Pancreas (tissue), 10 donors: ENCODE measurements around the gene DNER. TPM values are rescaled to one million over a fixed set of nuclear protein-coding genes. Genes with fewer than 3 reads are reported as not detected.

ENCODE experiments used
- ATAC-seq, 4 donors: fragments of 200-7000 bp; cut with Tn5 transposase; one replicate each; pipeline versions ENCODE4 v1.8.0 to v1.9.1; 2020; ENCODE audit warnings: mild to moderate bottlenecking in 4 of 4, moderate library complexity in 4 of 4
- DNase-seq, 6 donors: peaks; one replicate each; pipeline ENCODE4 v3.0.0-alpha.2; 2020
- FAIRE-seq: peaks from 2 replicates; lab custom pipeline; 2012; peaks lifted over from hg19 to GRCh38; lab: Jason Lieb, UNC
- H3K27ac ChIP-seq, 4 donors: fragments of 200-600 bp; sonication (generic); 1 replicate in 3 of 4; 2 replicates in 1 of 4; pipeline versions ENCODE4 v1.5.0 to v1.8.0; 2020
- H3K27me3 ChIP-seq, 4 donors: fragments of 200-600 bp; one replicate each; pipeline ENCODE4 v1.8.0; 2021
- H3K36me3 ChIP-seq, 3 donors: fragments of 200-600 bp; sonication (generic) in 1 of 3; one replicate each; pipeline versions ENCODE4 v1.5.0 to v1.8.0; 2020 to 2021
- H3K4me1 ChIP-seq, 3 donors: fragments of 200-600 bp; one replicate each; pipeline ENCODE4 v1.8.0; 2021
- H3K4me3 ChIP-seq, 4 donors: fragments of 200-600 bp; sonication (generic) in 2 of 4; one replicate each; pipeline versions ENCODE4 v1.5.0 to v1.8.0; 2020 to 2021
- H3K9me3 ChIP-seq, 4 donors: fragments of 200-600 bp; one replicate each; pipeline ENCODE4 v1.8.0; 2021
- WGBS, 2 donors: extraction: QIAGEN DNeasy Blood & Tissue Kit; methylation state at CpG; one replicate each; pipeline ENCODE4 v1.1.7; 2013; 5-methylcytosine and 5-hydroxymethylcytosine counted together
- intact Hi-C, 3 donors: fragments of 100-400 bp; cut with DNase I; formaldehyde crosslinking; loops; one replicate each; pipeline versions ENCODE4 v1.11.1 to v1.14.2; 2022
- polyA plus RNA-seq, 2 donors: library from polyadenylated mRNA; stranded (reverse); fragments of 200-250 nt; gene quantifications; one replicate each; pipeline ENCODE4 v1.2.3, GENCODE V29; 2013
- total RNA-seq, 6 donors: library from RNA; stranded (reverse); fragmentation: NEBNext Ultra II Directional in 4 of 6; extraction: Animal tissue kit (Norgen Biotek cat#: 25700) in 4 of 6; gene quantifications; one replicate each; pipeline versions ENCODE4 v1.2.1 to v1.2.4, GENCODE V29; 2021 to 2023
- TF ChIP-seq, protein P1 (sequence below), 4 donors: fragments of 200-600 bp; sonication (generic) in 3 of 4; IDR thresholded peaks; one replicate each; pipeline versions ENCODE4 v1.5.0 to v1.8.0; 2021; ENCODE audit warnings: antibody characterized with exemption in 4 of 4
- donor health status: healthy with polysubstance abuse.
- donor health status: DM: no; HTN: no; CAD: no; lungs with moderate emphysema.
- donor health status: DM: no; HTN: no; CAD: no.
- donor health status: control.
- donor health status: control.
- donor health status: Bipolar disorder and iron deficiency.
- donor health status: DM: yes; HTN: yes; CAD: no.
- donor health status: DM: no; HTN: no; CAD: no.
- donor health status: DM: no; HTN: no; CAD: no.
- donor health status: DM: yes; HTN: yes; CAD: no.

Gene DNER
- total and polyA plus RNA-seq, 8 donors: 0.25 to 2.3 (median 0.44) TPM

DNA sequence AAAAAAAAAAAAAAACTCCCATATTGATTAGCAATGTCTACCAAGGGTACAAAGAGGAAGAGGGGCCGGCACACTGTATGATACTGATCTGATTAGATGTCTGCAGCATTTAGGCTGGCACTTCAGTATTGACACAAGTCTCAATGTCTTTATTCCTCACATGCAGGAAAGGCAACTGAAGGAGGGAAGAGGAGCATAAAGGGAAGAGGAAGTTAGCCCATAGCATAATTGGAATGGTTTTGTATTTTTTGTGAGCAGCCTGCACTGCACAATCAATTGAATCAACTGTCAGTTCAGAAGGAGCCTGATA, 79.0 kb downstream of the DNER start:
- TF ChIP-seq, protein P1, sequence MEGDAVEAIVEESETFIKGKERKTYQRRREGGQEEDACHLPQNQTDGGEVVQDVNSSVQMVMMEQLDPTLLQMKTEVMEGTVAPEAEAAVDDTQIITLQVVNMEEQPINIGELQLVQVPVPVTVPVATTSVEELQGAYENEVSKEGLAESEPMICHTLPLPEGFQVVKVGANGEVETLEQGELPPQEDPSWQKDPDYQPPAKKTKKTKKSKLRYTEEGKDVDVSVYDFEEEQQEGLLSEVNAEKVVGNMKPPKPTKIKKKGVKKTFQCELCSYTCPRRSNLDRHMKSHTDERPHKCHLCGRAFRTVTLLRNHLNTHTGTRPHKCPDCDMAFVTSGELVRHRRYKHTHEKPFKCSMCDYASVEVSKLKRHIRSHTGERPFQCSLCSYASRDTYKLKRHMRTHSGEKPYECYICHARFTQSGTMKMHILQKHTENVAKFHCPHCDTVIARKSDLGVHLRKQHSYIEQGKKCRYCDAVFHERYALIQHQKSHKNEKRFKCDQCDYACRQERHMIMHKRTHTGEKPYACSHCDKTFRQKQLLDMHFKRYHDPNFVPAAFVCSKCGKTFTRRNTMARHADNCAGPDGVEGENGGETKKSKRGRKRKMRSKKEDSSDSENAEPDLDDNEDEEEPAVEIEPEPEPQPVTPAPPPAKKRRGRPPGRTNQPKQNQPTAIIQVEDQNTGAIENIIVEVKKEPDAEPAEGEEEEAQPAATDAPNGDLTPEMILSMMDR (IDR thresholded peaks at IDR 0.05): no peak
- no peak for FAIRE-seq
- 56 to 60% methylated on average over 1 of the region's 1 CpG for WGBS, 2 donors

DNA sequence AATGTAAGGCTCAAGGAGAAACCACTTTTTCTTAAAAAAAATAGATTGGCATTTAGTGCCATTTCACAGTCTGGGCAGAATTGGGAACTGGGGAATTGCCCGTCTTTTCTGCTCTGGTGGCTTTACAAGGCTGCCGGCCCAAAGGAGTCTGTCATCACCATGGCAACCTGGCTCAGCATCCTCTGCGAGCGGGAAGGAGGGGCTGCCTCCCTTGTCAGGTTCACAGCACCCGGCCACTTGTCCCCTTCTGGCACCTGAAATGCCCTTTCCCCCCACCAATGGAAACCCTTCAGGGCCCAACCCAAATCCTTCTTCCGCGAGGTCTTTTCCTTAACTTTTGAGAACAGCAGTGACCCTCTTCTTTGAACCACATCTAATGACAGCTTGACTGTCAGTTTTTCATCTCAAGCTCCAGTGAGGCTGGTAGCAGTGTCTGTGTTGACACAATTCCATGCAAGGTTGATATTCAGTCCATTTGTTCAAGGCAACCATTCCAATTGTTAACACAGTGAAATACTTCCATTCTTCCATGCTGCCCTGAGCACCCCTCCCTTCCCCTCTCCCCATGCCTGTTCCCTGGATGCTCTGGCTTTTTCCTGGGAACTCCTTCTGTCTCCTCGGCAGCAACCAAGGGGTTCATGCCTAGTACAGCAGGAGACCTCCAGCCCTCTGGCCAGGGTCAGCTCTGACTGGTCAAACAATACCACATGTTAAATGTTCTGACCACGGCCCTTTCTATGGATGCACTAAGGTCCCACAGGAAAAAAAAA, 79.6 kb downstream of the DNER start:
- no peaks in the 10 kb centered on the region for H3K27me3 ChIP-seq
- intact Hi-C loops: no loop called here
- WGBS, 2 donors: 55 to 59% methylated on average over 9 of the region's 9 CpGs
- DNase-seq: no peak
- no peaks in the 10 kb centered on the region for H3K36me3 ChIP-seq
- ATAC-seq: no peak
- H3K4me1 ChIP-seq: no peaks in the 10 kb centered on the region
- FAIRE-seq: no peak
- TF ChIP-seq, protein P1 (IDR thresholded peaks at IDR 0.05): no peak
- no peak overlapping the region for H3K4me3 ChIP-seq
- no peaks in the 10 kb centered on the region for H3K9me3 ChIP-seq
- no peak overlapping the region for H3K27ac ChIP-seq

More for the DNA sequence above, 79.0 kb downstream of the DNER start:
- DNase-seq (no peak), ATAC-seq (no peak)
- intact Hi-C loops: no loop called here
- Histone ChIP-seq H3K4me3 (no peak overlapping the region), H3K9me3 (no peaks in the 10 kb centered on the region), H3K27me3 (no peaks in the 10 kb centered on the region), H3K36me3 (no peaks in the 10 kb centered on the region), H3K27ac (no peak overlapping the region), H3K4me1 (no peaks in the 10 kb centered on the region)

DNA sequence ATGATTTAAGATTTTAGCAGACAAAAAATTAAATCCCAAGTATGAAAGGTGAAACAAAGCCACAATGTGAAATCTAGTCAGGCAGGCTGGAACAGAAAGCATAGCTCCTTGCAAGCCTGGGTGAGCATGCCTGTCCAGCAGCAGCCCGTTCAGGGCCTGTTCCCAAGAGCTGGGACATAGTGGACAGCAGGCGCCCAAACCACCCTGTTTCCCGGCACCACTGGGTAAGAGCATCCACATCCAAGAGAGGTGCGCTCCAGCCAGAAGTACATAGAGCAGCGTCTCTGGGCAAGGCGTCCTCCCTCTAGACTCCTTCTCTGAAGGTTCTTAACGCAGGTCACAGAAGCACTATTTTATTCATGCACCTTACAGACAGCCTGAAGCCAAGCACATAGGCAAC, 80.8 kb downstream of the DNER start:
- no peaks in the 10 kb centered on the region for H3K36me3 ChIP-seq
- no peak overlapping the region for H3K4me3 ChIP-seq
- TF ChIP-seq, protein P1 (IDR thresholded peaks at IDR 0.05): no peak
- FAIRE-seq: no peak
- H3K27ac ChIP-seq: no peak overlapping the region
- H3K9me3 ChIP-seq: no peaks in the 10 kb centered on the region
- WGBS, 2 donors: 66 to 69% methylated on average over 7 of the region's 7 CpGs
- no peaks in the 10 kb centered on the region for H3K4me1 ChIP-seq
- DNase-seq: no peak
- intact Hi-C loops: no loop called here
- H3K27me3 ChIP-seq: no peaks in the 10 kb centered on the region
- ATAC-seq: no peak

DNA sequence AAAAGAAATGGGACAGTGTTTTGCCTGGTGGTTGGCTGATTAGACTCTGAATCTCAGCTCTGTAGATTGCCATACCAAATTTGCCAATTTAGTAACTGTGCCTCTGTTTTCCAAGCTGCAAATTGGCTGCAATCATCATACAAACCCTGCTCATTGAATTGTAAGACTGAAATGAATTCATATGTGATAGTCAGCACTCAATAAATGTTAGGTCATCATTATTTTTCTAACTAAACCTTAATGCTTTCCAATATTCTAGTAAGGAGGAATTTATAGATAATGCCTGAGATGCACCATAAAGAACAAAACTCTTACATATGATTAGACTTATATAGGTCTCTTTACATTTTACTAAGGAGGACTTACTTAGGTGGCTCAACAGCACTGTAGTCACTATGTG, 85.3 kb downstream of the DNER start:
- DNase-seq: no peak
- Histone ChIP-seq H3K4me1 (no peaks in the 10 kb centered on the region), H3K27me3 (no peaks in the 10 kb centered on the region), H3K9me3 (no peaks in the 10 kb centered on the region), H3K27ac (no peak overlapping the region), H3K36me3 (no peaks in the 10 kb centered on the region), H3K4me3 (no peak overlapping the region)
- TF ChIP-seq, protein P1 (IDR thresholded peaks at IDR 0.05): no peak
- no peak for ATAC-seq
- intact Hi-C loops: no loop called here
- no peak for FAIRE-seq

DNA sequence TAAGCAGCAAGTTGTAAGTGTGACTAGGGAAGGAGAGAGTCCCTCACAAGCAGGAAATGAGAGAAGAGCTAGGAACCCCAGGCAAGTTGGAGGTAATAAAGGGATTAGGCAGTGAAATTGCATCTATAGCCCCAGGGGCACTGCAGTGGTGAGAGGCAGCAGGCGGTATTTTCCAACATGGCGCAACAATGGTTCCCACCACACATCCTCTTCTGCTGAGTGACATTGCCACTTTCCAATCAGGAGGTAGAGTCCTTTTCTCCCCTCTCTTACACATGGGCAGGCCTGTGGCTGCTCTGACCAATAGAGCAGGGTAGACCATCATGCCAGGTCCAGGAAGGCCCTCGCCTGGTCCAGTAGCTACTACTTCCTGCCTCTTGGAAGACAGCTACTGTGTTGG, 86.6 kb downstream of the DNER start:
- DNase-seq: no peak
- intact Hi-C loops: no loop called here
- Histone ChIP-seq H3K27ac (no peak overlapping the region), H3K27me3 (no peaks in the 10 kb centered on the region), H3K9me3 (no peaks in the 10 kb centered on the region), H3K4me3 (no peak overlapping the region), H3K36me3 (no peaks in the 10 kb centered on the region), H3K4me1 (no peaks in the 10 kb centered on the region)
- TF ChIP-seq, protein P1 (IDR thresholded peaks at IDR 0.05): no peak
- FAIRE-seq: no peak
- no peak for ATAC-seq
- 63 to 82% methylated on average over 3 of the region's 3 CpGs for WGBS, 2 donors
